ENCODE measurements around the gene MAL.
"Not testable (repeated sequence)": the region's sequence is repeated elsewhere in the genome, so short reads cannot be mapped to it uniquely, and the experiment has no call there.

The MAL gene

GRCh38 chr2:95026471-95027368, 1.2 kb downstream of the MAL start:
- DNase-seq = peak in 7 of 42 donors; percentile 20 to 67 (median 44)
- intact Hi-C loops (cut with DNase I) = no loop called here

- intact Hi-C loops (cut with DNase I) = no loop called here
- no peak for DNase-seq
Observed at GRCh38 chr2:95027369-95027720, 1.8 kb downstream of the MAL start.

- intact Hi-C loops (cut with DNase I) = no loop called here
- peak in 22 of 42 donors; percentile 45 to 84 (median 58) for DNase-seq
Observed at GRCh38 chr2:95029898-95030341, 4.4 kb downstream of the MAL start.

- intact Hi-C loops (cut with DNase I) = no loop called here
- no peak for DNase-seq
Observed at GRCh38 chr2:95030496-95030895, 5.0 kb downstream of the MAL start.

- no peak for DNase-seq
- intact Hi-C loops (cut with DNase I) = no loop called here
Observed at GRCh38 chr2:95031076-95031725, 5.7 kb downstream of the MAL start.

- intact Hi-C loops (cut with DNase I) = no loop called here
- no peak for DNase-seq
Observed at GRCh38 chr2:95031726-95032116, 6.2 kb downstream of the MAL start.

- DNase-seq = no peak
Observed at GRCh38 chr2:95032341-95032740, 6.8 kb downstream of the MAL start.

GRCh38 chr2:95032868-95033603, 7.5 kb downstream of the MAL start:
- no peak for DNase-seq
- intact Hi-C loops (cut with DNase I) = no loop called here

More at GRCh38 chr2:95032341-95032740, 6.8 kb downstream of the MAL start:
- intact Hi-C loops (cut with DNase I) = no loop called here

GRCh38 chr2:95034221-95034620, 8.7 kb downstream of the MAL start:
- intact Hi-C loops (cut with DNase I) = no loop called here
- DNase-seq = peak in 19 of 42 donors; percentile 48 to 84 (median 62)

- intact Hi-C loops (cut with DNase I) = no loop called here
- no peak for DNase-seq
Observed at GRCh38 chr2:95034818-95035217, 9.3 kb downstream of the MAL start.

- intact Hi-C loops (cut with DNase I) = no loop called here
- DNase-seq = no peak
Observed at GRCh38 chr2:95036596-95037383, 11.3 kb downstream of the MAL start.

- intact Hi-C loops (cut with DNase I) = no loop called here
- no peak for DNase-seq
Observed at GRCh38 chr2:95037384-95037839, 11.9 kb downstream of the MAL start.

- DNase-seq; intact Hi-C loops (cut with DNase I): not testable (repeated sequence)
Observed at GRCh38 chr2:95037841-95038585, 12.5 kb downstream of the MAL start.

- no peak for DNase-seq
- intact Hi-C loops (cut with DNase I) = no loop called here
Observed at GRCh38 chr2:95038635-95039298, 13.3 kb downstream of the MAL start.

GRCh38 chr2:95039363-95039762, 13.9 kb downstream of the MAL start:
- intact Hi-C loops (cut with DNase I) = no loop called here

GRCh38 chr2:95039978-95040377, 14.5 kb downstream of the MAL start:
- DNase-seq = no peak
- intact Hi-C loops (cut with DNase I) = no loop called here

More at GRCh38 chr2:95039363-95039762, 13.9 kb downstream of the MAL start:
- DNase-seq = no peak

- peak in 3 of 42 donors; percentile 10 to 35 (median 29) for DNase-seq
- intact Hi-C loops (cut with DNase I) = no loop called here
Observed at GRCh38 chr2:95040426-95040825, 14.9 kb downstream of the MAL start.
